ENCODE results near the gene TRIM7.
A peak's percentile ranks its signal among the peaks of the same experiment; 100 is the strongest.
"Not testable (repeated sequence)": the region's sequence is repeated elsewhere in the genome, so short reads cannot be mapped to it uniquely, and the experiment has no call there.

Gene TRIM7

GRCh38 chr5:181210698-181211097 lies 5.7 kb upstream of the TRIM7 start:
- DNase-seq = not testable (repeated sequence)

GRCh38 chr5:181210148-181210547 lies 5.2 kb upstream of the TRIM7 start:
- DNase-seq = not testable (repeated sequence)

- DNase-seq = not testable (repeated sequence)
These were observed 4.0 kb upstream of the TRIM7 start for GRCh38 chr5:181209006-181209405.

GRCh38 chr5:181207960-181208253 lies 2.9 kb upstream of the TRIM7 start:
- DNase-seq = no peak

- DNase-seq = no peak
These were observed 2.4 kb upstream of the TRIM7 start for GRCh38 chr5:181207214-181207959.

GRCh38 chr5:181205761-181206649 lies 1.0 kb upstream of the TRIM7 start:
- no peak for DNase-seq

DNA sequence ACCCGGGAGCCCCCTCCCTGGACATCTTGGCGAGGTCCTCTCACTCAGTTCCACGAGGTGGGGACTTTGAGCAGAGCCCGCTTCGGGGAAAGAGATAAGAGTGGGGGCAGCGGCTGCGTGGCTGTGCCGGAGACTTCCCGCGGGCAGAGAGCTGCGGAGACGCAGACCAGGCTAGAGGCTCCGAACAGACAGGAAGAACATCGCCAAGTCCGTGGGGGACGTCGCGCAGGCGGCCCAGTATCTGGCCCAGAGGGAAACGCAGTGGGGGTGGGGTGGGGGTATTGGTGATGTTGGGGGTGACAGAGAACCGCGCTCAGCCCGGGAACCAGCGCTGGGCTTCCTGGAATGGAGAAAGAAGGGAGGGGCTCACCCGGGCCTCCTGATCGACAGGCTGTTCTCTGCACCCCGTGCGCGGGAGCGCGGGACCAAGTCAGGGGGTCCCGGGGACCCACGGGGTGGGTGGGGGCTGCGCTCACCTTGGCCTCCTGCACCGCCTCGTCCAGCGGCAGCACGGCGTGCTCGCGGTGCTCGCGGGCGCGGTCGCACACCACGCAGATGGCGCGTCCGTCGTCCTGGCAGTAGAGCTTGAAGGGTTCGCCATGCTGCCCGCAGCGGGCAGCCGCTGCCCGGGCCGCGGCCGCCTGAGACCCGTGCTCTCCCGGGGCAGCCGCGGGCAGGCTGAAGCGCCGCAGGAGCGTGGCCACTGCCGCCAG lies 727 bp downstream of the TRIM7 start:
- peak; percentile 58 for DNase-seq

DNA sequence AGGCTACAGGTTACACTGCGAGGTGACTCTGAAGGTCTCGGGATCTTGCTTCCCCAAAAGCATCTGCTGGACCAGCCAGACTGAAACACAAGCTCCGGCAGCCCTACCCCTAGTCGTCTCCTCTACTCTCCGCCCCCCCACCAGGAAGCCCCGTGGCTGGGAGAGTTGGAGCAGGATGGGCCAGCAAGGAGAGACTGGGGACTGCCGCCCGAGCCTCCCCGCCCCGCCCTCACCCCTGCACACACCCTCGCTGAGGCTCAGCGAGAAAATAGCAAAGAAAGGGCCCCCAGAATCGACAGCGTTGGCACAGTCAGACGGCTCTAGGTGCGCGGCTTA lies 1.3 kb downstream of the TRIM7 start:
- DNase-seq = peak; percentile 83

DNA sequence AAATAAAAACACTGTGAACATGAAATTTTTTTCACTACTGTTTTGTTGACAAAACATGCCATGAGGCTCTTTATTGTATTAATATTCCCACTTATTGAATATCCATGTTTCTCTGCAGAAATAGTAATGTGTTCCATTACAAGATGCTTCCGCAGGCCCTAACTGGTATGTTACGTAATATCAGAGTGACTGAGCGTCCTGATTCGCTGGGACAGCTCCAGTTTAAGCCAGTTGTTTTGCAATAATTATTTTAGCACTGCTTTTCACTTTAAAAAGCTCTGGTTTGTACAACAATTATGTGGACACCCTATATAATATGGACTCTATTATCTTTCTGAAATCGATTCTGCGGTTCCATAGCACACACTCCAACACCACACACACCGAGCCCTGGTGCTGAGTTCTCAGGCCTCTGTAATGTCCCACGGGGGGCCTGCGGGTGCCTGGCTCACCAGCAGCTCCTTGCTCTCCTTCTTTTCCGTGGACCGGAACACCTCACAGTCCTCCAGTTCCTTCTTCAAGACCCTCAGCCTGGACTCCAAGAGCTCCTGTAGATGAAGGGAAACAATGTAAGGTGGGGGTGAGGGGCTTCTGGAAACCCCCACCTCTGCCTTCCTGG lies 1.8 kb downstream of the TRIM7 start:
- DNase-seq = no peak

DNA sequence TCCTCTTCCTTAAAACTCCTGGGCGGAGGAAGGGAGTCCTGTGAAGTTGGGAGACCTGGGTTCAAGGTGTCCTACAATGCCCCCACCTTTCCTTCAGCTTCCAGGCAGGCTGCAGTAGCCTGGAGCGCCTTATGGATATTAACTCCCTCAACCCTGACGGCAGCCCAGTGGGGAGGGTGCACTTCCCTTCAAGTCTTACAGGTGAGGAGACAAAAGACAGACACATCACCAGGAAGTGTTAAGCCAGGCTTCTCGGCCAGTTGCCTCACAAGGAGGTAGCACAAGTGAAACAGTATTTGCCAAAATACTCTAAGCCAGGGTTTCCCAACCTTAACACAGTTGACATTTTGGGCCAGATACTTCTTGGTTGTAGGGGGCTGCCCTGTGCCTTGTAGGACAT lies 4.2 kb downstream of the TRIM7 start:
- DNase-seq = no peak

GRCh38 chr5:181199881-181200638 lies 4.9 kb downstream of the TRIM7 start:
- DNase-seq = no peak

DNA sequence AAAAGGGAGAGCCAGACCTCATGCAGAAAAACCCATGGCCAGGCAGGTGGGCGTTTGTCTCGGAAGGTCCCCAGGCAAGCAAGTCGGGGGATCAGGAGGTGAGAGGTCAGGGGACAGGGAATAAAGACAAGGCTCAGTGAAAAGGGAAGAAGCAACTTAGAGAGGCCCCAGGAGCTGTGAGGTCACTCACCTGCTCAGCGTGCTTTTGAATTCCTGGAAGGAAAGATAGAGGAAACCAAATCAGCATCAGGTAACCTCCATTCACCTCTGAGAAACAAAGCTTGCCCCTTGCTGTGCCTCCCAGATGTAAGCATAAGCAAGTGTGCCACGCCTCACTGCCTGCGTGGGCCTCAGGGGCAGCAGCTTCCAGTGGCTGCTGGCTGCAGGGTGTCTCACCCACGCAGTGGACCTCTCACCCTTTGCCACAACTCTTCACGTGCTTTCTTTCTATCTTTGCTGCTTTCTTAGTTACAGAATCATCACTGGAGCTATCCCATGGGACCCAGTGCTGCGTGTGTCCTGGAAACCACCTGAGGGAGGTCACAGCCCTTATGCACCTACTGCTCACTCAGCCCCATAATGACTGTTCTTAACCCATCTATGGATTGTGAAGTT lies 6.0 kb downstream of the TRIM7 start:
- DNase-seq = no peak

DNA sequence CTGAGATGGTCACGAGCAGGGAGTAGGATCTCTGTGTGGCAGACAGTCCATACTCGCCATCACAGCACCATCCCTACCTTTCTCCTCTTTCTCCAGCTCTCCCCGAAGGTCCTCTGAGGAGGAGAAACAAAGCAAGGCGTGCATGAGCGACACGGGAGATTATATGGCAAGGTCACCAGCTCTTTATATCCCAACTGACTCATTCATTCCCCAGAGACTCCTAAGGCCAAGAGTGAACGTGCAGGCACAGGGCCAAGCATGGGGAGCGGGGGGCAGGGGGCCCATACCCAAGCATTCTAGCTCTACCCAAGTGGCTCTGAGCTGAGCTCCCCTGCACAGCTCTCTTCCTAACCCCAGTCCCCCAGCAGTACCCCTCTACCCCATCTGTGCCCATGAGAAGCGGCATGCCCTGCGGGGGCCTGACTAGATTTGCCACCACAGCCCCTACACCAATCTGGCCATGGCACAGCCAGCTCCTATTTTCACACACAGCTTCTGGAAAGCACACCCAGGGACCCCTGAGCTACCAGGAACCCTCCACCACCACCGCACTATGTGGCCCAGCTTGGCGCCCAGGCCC lies 6.8 kb downstream of the TRIM7 start:
- no peak for DNase-seq

GRCh38 chr5:181197326-181197951 lies 7.6 kb downstream of the TRIM7 start:
- DNase-seq = no peak

- DNase-seq = no peak
These were observed 9.7 kb downstream of the TRIM7 start for GRCh38 chr5:181195249-181195761.

DNA sequence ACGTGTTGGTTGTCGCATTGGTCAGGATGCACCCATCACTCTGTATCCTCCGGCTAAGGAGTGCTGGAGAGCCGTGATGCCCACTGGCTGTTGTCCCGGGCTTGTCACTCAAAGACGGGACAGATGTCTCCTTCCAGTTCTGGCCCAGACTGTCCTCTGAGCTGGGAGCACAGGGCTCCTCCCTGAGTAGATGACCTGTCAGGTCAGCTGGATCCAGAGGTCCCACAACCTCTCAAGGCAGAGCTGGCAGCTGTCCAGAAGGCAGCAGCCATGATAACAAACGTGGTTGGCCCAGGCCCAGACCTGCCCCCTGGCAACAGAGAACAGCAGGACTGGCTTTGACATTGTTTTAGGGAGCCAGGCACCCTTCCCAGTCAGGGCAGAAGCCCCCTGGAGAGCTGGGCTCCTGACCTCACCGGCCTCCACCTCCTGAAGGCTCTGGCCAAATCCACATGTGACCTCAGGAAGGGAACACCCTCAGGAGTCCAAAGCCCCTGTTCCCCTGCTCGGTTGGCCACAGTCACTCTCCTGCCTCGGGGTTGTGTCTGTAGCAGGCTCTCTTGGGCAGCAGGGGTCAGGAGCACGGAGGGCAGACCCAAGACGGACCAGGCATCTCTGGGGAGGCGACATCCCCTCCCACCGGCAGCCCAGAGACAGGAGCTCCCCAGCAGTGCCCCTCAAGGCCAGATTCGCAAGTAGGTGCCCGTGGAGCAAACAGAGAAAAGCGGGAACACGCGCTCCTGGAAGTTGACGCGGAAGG lies 10.3 kb downstream of the TRIM7 start:
- DNase-seq = no peak

DNA sequence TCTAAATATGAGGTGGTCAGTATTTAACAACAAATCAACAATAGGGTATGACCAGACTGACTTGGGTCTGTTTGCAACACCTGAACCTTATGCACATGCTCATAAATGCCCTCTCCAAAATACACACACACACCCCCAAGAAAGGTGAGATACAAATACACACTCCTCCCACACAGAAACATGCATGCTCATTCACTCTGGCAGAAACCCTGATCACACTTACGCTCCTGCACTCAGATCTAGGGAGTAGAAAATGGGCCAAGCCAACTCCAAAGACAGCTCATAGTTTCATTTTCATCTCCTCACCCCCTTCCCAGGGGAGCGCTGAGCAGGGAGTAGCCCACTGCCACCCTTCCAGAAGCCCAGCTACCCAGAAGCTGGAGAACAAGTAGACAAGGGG lies 11.3 kb downstream of the TRIM7 start:
- no peak for DNase-seq

- no peak for DNase-seq
These were observed 12.5 kb downstream of the TRIM7 start for GRCh38 chr5:181192337-181193046.

DNA sequence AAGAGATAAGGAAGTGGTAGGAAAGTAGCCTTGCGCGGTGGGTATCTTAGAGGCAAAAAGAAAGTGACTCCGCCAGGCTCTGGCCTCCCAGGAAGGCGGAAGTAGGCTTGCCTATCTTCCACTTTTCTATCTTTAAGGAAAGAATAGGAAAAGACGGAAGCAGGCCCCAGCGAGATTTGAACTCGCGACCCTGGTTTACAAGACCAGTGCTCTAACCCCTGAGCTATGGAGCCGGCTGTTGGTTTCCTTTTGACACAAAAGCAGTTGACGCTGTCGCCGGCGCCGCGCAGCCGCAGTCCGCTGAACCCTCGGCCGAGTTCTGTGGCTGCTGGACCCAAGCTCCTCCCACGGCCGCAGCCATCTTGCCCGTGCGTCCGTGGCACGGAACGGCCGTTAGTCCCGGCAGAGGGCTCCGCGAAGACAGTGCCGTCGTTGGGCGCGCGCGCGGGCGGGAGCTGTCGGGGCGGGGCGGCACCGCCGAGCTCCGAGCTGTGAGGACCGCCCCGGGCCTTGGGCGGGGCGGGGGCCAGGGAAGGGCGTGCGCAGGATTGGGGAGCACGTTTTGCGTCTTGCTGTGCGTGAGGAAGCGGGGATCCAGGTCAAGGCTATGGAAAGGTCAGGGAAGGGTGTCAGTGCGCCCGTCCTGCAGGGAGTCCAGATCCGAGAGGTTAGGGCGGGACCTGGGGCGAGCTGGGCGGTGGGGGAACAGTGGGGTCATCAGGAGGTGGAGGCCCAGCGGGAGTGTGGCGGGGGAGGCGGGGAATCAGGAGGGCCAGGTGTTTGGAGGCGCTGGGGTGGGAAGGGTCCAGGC lies 13.3 kb downstream of the TRIM7 start:
- peak; percentile 90 for DNase-seq

Data from 8988T (cell line).